ENCODE results near the gene TTC13. TPM values are rescaled to one million over a fixed set of nuclear protein-coding genes. Genes with fewer than 3 reads are reported as not detected.
A peak's percentile ranks its signal among the peaks of the same experiment; 100 is the strongest.

Gene TTC13
- total RNA-seq, 1 donor from 2014 or later: 8.5 TPM

DNA sequence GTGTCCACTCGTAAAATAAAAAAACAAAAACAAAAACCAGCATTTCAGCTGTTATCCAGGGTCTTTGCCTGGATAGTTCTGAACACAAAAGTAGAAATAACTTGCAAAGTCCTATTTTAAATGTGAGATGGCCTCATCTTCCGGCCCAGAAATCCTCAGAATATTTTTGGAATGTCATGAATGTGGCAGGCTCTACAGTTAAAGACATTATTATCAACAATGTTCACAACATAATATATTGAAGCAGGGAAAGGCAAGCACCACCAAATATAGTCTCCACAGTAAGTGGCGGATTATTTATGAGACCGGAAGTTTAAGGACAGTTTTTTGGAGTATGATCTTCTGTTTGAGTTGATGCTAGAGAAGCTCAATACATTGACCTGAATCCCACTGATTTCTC is 109.2 kb downstream of the TTC13 start:
- H3K4me3 ChIP-seq (ENCODE audit: low read depth, low read length): peak overlapping the region; percentile 60
- TF ChIP-seq CTCF (conservative IDR thresholded peaks at IDR 0.05; ENCODE audit: low read depth, low read length): no peak
- no peak for DNase-seq (ENCODE audit: low read depth)

DNA sequence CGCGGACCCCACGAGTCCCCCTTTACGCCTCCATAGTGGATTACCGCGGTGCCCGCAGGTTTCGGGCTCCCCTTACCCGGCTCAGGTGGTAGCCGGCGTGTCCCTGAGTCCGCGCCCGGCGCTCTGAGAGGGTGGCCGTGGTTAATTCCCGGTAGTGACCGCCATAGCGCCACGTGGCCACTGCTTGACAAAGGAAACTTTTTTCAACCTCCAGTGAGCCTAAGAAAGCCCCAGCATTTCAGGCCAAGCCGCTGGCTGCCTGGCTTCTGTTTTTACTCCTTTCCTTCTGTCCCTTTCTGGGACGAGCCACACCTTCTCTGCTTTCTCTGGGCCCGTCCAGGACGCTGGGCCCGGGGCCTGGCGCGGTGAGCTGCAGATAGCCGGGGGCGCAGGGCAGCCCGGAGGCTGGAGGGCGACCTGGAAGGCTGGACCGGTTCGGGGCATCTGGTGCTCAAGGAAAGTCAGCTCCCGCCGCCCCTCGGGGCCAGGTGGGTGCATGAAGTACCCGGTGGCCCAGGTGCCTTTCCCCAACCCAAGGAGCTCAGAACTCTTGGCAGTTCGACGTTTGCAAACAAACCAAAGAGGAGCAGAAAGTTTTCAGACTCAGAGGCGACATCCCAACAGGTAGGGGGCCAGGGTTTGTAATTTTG is 109.8 kb downstream of the TTC13 start:
- H3K4me3 ChIP-seq (ENCODE audit: low read depth, low read length): peak overlapping the region; percentile 60
- TF ChIP-seq CTCF (conservative IDR thresholded peaks at IDR 0.05; ENCODE audit: low read depth, low read length): no peak
- DNase-seq (ENCODE audit: low read depth): no peak

DNA sequence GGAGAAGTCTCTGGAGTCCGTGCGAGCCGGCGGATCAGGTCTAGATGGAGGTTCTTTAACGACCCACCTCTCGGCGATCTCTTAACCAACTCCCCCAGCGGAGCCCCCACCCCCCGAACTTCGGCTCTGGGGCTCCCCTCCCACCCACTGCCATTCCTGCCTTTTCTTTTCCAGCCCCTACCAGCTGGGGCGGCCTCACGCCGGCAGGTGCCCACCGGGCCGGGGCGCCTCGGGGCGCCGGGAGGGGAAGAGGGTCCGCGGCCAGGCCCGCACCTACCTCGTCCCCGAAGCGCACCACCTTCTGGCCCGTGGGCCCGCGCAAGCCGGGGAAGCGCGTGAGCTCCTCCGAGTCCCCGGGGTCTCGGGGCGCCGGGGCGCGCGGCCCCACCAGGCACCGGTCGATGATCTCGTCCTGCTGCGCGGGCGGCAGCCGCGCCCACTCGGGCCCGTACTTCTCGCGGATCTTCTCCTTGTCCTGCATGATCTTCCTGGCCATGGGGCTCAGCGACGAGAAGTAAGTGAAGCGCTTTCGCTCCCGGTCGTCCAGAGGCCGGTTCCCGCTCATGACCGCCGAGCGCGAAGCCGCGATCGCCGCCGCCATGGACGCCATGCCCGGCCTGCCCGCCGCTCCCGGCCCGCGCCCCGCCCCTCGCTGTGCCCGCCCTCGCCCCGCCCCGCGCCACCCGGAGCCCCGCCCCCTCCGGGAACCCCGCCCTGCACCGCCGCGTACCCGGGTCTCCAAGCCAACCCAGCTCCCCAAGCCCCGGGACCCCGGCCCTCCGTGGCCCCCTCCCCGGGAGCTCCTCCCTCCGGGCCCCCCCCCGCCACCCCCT is 110.5 kb downstream of the TTC13 start, which contains the start of gene C1orf198:
Gene C1orf198, minus strand, starts transcription at position 619 of the 833 bp plus-strand sequence. Its CDS starts 9 bp downstream, at position 610.
- peak within 1 kb of the TSS; percentile 76 for H3K4me3 ChIP-seq (ENCODE audit: low read depth, low read length)
- TF ChIP-seq CTCF (conservative IDR thresholded peaks at IDR 0.05; ENCODE audit: low read depth, low read length): no peak
- DNase-seq (ENCODE audit: low read depth): no peak

DNA sequence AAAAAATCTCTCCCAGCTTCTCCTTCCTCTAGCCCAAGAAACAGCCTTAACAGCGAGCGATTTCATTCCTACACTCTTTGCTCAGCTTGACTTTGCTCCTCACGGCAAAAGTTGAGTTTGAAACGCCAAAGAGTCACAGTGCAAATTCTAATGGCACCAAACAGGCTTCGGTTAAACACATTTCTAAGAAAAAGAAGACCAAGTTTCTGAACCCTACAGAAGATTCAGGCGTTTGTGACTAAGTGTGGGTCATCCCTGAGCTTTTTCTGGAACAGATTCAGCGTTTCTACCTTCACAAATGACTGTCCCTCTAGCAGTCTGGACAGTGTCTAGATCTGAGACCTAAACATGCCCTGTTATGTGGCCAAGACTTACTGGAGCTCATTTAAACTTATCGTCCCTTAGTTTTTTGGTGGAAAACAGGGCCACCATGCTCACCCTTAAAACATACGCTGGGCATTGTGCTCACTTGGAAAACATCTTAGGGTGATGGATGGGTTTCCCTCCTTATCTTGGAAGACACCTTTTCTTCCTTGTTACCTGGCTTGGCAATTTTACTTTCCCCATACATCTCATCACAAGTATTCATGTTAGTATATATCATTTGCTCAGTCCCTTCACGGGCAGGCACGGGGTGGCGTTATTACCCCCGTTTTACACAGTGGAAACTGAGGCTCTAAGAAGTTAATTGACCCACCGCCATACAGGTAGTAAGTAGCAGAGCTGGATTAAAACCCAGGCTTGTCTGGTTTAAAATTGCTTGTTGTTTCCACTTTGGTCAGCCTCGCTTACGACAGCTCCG is 111.4 kb downstream of the TTC13 start:
- no peak for DNase-seq (ENCODE audit: low read depth)
- no peak for TF ChIP-seq CTCF (conservative IDR thresholded peaks at IDR 0.05; ENCODE audit: low read depth, low read length)
- H3K4me3 ChIP-seq (ENCODE audit: low read depth, low read length): peak overlapping the region; percentile 76

DNA sequence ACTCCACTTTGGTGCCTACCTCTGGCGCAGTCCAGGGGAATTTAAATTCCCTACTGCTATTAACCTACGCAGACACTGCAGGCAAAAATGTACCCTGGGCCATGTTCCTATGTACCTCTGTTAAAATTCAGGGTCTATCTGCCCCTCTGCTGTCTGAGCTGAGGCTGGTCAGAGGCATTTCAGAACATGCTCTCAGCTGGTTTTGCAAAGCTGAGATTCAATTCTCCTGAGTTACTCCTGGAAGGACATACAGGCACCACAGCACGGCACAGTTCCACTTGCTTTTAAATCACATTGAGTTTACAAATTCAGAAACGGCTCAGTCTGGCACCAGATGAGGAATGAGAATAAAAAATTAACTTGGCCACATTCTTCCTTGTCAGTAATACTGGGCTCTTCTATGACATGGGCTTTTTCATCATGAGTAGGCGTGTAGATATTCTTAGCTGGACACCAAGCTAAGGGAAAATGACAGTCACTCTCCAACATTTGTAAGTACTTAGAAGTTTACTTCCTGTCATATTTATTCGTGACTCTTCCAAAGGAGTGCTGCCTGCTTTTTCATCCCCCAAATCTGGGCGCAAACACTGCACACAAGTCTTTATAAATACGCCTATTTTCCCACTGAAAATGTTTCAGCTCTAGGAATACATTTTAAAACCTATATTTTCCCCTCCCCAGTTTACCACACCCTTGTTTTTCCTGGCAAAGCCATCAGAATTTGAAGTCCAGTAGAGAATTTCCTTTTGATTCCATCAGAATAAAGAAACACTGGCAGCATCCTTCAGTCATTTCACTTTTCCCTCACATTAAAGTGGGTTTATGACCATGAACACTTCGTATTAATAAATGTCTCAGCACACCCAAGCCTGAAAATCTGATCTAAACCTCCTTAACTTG is 112.2 kb downstream of the TTC13 start:
- peak overlapping the region; percentile 76 for H3K4me3 ChIP-seq (ENCODE audit: low read depth, low read length)
- DNase-seq (ENCODE audit: low read depth): no peak
- TF ChIP-seq CTCF (conservative IDR thresholded peaks at IDR 0.05; ENCODE audit: low read depth, low read length): no peak
